Upper lobe of left lung (tissue), 4 donors: ENCODE results near the gene PKNOX2.

ENCODE experiments used
- EP300 ChIP-seq, 4 donors: sonication (generic); formaldehyde crosslinking; IDR thresholded peaks; one replicate each; pipeline ENCODE4 v1.5.1; 2017; ENCODE audit warnings: antibody characterized with exemption in 4 of 4, control low read depth in 2 of 4
- POLR2A ChIP-seq, 4 donors: fragments of 450-650 bp; IDR thresholded peaks; one replicate each; pipeline ENCODE4 v1.5.1; 2016 to 2017; ENCODE audit warnings: antibody characterized with exemption in 4 of 4, mild to moderate bottlenecking in 2 of 4

DNA sequence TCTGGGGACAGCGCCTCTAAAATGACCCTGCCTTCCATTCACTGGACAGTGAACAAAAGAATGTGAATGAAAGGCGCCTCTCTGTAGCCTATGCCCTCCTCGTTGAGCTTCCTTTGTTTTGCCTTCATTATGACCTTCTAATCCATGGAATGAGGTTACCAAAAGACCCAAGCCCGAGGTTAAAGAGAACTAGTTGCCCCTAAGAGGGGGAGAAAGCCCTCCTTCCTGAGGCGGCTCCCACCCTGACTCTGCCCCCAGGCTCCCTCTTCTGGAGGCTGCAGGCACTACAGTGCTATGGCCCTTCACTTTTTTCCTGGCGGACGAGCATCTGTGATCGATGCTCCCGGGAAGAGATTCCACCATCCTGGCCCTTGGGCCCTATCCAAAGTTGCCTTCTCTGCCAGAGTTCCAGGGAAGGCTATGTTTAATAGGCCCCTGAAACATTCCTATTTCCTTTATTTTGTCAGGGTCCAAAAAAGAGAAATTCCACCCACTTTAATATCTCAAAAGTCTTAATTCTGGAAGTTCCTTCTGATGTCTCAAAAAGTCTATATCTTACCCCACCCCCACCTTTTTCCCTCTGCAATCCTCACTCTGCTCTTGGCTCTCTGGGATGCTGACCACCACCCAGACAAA, 184.2 kb downstream of the PKNOX2 start:
- TF ChIP-seq POLR2A (IDR thresholded peaks at IDR 0.05) (no peak), EP300 (IDR thresholded peaks at IDR 0.05) (no peak)
